Measurements from ENCODE around the gene CHN2.

GRCh38 chr7:29453021-29453420, 258.4 kb downstream of the CHN2 start:
- TF ChIP-seq CTCF (IDR thresholded peaks at IDR 0.05) = no peak
- no peak for TF ChIP-seq EZH2 (IDR thresholded peaks at IDR 0.05)
- no peak for TF ChIP-seq EZH2phosphoT487 (IDR thresholded peaks at IDR 0.05)
